HG03135 (cell line): ENCODE data around the gene KRT34.
"Not testable (repeated sequence)": the region's sequence is repeated elsewhere in the genome, so short reads cannot be mapped to it uniquely, and the experiment has no call there.

Experiments
- ATAC-seq: cut with Tn5 transposase; IDR thresholded peaks from one replicate; pipeline ENCODE4 v1.9.1; 2021; ENCODE audit warnings: mild to moderate bottlenecking, moderate library complexity; ENCODE audit not compliant: unreplicated experiment

The KRT34 gene

GRCh38 chr17:41406205-41406604 lies 24.1 kb upstream of the KRT34 start:
- no peak for ATAC-seq

GRCh38 chr17:41404024-41404671 lies 22.0 kb upstream of the KRT34 start:
- no peak for ATAC-seq

- ATAC-seq: no peak
These were observed 21.4 kb upstream of the KRT34 start for GRCh38 chr17:41403404-41404023.

- ATAC-seq: no peak
These were observed 20.1 kb upstream of the KRT34 start for GRCh38 chr17:41402161-41402560.

GRCh38 chr17:41396996-41397660 lies 15.0 kb upstream of the KRT34 start, which contains the start of gene KRT31:
Gene KRT31 (minus strand): TSS chr17:41397608. CDS start chr17:41397539, 69 bp downstream.
- ATAC-seq: no peak

- ATAC-seq: no peak
These were observed 14.2 kb upstream of the KRT34 start for GRCh38 chr17:41396340-41396739.

GRCh38 chr17:41395611-41396010 lies 13.5 kb upstream of the KRT34 start:
- no peak for ATAC-seq

GRCh38 chr17:41395044-41395443 lies 12.9 kb upstream of the KRT34 start:
- ATAC-seq: not testable (repeated sequence)

GRCh38 chr17:41394254-41394996 lies 12.3 kb upstream of the KRT34 start:
- ATAC-seq: no peak

- no peak for ATAC-seq
These were observed 11.7 kb upstream of the KRT34 start for GRCh38 chr17:41393826-41394225.

GRCh38 chr17:41393294-41393693 lies 11.2 kb upstream of the KRT34 start:
- ATAC-seq: no peak

- no peak for ATAC-seq
These were observed 10.2 kb upstream of the KRT34 start for GRCh38 chr17:41392278-41392677.

GRCh38 chr17:41391535-41391934 lies 9.4 kb upstream of the KRT34 start:
- ATAC-seq: no peak

GRCh38 chr17:41390411-41390938 lies 8.4 kb upstream of the KRT34 start:
- no peak for ATAC-seq

GRCh38 chr17:41387670-41388069 lies 5.6 kb upstream of the KRT34 start:
- no peak for ATAC-seq

- no peak for ATAC-seq
These were observed 4.1 kb upstream of the KRT34 start for GRCh38 chr17:41386227-41386626.

- no peak for ATAC-seq
These were observed 1.6 kb upstream of the KRT34 start for GRCh38 chr17:41383690-41384089.

GRCh38 chr17:41382394-41382793 lies 288 bp upstream of the KRT34 start:
- no peak for ATAC-seq

- not testable (repeated sequence) for ATAC-seq
These were observed 2.0 kb downstream of the KRT34 start for GRCh38 chr17:41380091-41380490.

- ATAC-seq: no peak
These were observed 4.6 kb downstream of the KRT34 start for GRCh38 chr17:41377546-41377945.

- ATAC-seq: no peak
These were observed 12.4 kb downstream of the KRT34 start, which contains the start of gene KRT33B for GRCh38 chr17:41369713-41370112. Gene KRT33B (minus strand): TSS chr17:41369813. CDS start chr17:41369750, 63 bp downstream.
